Mesenteric fat pad (tissue), 1 donor: ENCODE results near the gene RXYLT1. TPM values are rescaled to one million over a fixed set of nuclear protein-coding genes. Genes with fewer than 3 reads are reported as not detected.
"Not testable (repeated sequence)": the region's sequence is repeated elsewhere in the genome, so short reads cannot be mapped to it uniquely, and the experiment has no call there.

Source experiments
- DNase-seq: peaks from one replicate; pipeline ENCODE4 v3.0.0-alpha.2; 2020; ENCODE audit warnings: low spot score
- long read RNA-seq: library from polyadenylated mRNA; unstranded; transcript quantifications from one replicate; pipeline ENCODE4 v2.0.0, GENCODE V29; 2020
- total RNA-seq: library from RNA; stranded (reverse); fragmentation: NEBNext Ultra II Directional; extraction: Animal tissue kit (Norgen Biotek cat#: 25700); gene quantifications from one replicate; pipeline ENCODE4 v1.2.1, GENCODE V29; 2021
- donor health status: DM: yes; HTN: yes; CAD: no.

RXYLT1 gene
- 15.1 TPM for total RNA-seq
- long read RNA-seq, partial matches to known transcripts = 3 of 19 reads
- long read RNA-seq, other reads (novel, unspliced or antisense) = 8 of 19 reads

GRCh38 chr12:63779498-63780481, at the start of gene RXYLT1:
Gene RXYLT1 (plus strand): TSS chr12:63779909. CDS start chr12:63779961, 52 bp downstream.
- peak; percentile 95 for DNase-seq

- not testable (repeated sequence) for DNase-seq
These were observed 46.9 kb upstream of the RXYLT1 start for GRCh38 chr12:63732779-63733178.

- DNase-seq = not testable (repeated sequence)
These were observed 46.1 kb upstream of the RXYLT1 start for GRCh38 chr12:63733585-63733984.

- not testable (repeated sequence) for DNase-seq
These were observed 39.2 kb upstream of the RXYLT1 start for GRCh38 chr12:63740551-63740950.

GRCh38 chr12:63741431-63741830, 38.3 kb upstream of the RXYLT1 start:
- DNase-seq = not testable (repeated sequence)

GRCh38 chr12:63744110-63744509, 35.6 kb upstream of the RXYLT1 start:
- DNase-seq = not testable (repeated sequence)

GRCh38 chr12:63746470-63746869, 33.2 kb upstream of the RXYLT1 start:
- DNase-seq = not testable (repeated sequence)

- DNase-seq = not testable (repeated sequence)
These were observed 32.6 kb upstream of the RXYLT1 start for GRCh38 chr12:63747136-63747535.

GRCh38 chr12:63747553-63747952, 32.2 kb upstream of the RXYLT1 start:
- no peak for DNase-seq

GRCh38 chr12:63752283-63752682, 27.4 kb upstream of the RXYLT1 start:
- no peak for DNase-seq

- no peak for DNase-seq
These were observed 26.9 kb upstream of the RXYLT1 start for GRCh38 chr12:63752841-63753240.

GRCh38 chr12:63753743-63754142, 26.0 kb upstream of the RXYLT1 start:
- DNase-seq = no peak

GRCh38 chr12:63764481-63764880, 15.2 kb upstream of the RXYLT1 start:
- DNase-seq = no peak

- DNase-seq = no peak
These were observed 13.2 kb upstream of the RXYLT1 start for GRCh38 chr12:63766498-63766897.

- DNase-seq = no peak
These were observed 9.3 kb upstream of the RXYLT1 start for GRCh38 chr12:63770375-63770774.

- no peak for DNase-seq
These were observed 2.4 kb upstream of the RXYLT1 start for GRCh38 chr12:63777340-63777739.

GRCh38 chr12:63782466-63782865, 2.8 kb downstream of the RXYLT1 start:
- DNase-seq = no peak

- DNase-seq = no peak
These were observed 7.6 kb downstream of the RXYLT1 start for GRCh38 chr12:63787306-63787705.

GRCh38 chr12:63790608-63790945, 10.9 kb downstream of the RXYLT1 start:
- DNase-seq = no peak

- no peak for DNase-seq
These were observed 12.6 kb downstream of the RXYLT1 start for GRCh38 chr12:63792338-63792737.

GRCh38 chr12:63795032-63795687, 15.5 kb downstream of the RXYLT1 start:
- no peak for DNase-seq

- DNase-seq = no peak
These were observed 16.2 kb downstream of the RXYLT1 start for GRCh38 chr12:63795944-63796343.
